ENCODE results near the gene BCL11B.

BCL11B gene

GRCh38 chr14:99318091-99318958 is 46.3 kb upstream of the BCL11B start:
- Histone ChIP-seq H3K9me3 (ENCODE audit: severe bottlenecking) (no peaks in the 10 kb centered on the region), H3K4me3 (ENCODE audit: low read depth, low read length) (no peak overlapping the region), H3K36me3 (no peaks in the 10 kb centered on the region), H3K27ac (no peak overlapping the region), H3K27me3 (ENCODE audit: insufficient read depth, low read depth, severe bottlenecking) (peaks cover 8% of the 10 kb centered on the region)
- no peak for DNase-seq
- TF ChIP-seq CTCF (IDR thresholded peaks at IDR 0.05; ENCODE audit: low read depth, low read length), result no peak

- H3K9me3 ChIP-seq (ENCODE audit: severe bottlenecking), result no peaks in the 10 kb centered on the region
- no peak for TF ChIP-seq CTCF (IDR thresholded peaks at IDR 0.05; ENCODE audit: low read depth, low read length)
- no peaks in the 10 kb centered on the region for H3K36me3 ChIP-seq
- DNase-seq, result no peak
- H3K27ac ChIP-seq, result no peak overlapping the region
- H3K4me3 ChIP-seq (ENCODE audit: low read depth, low read length), result no peak overlapping the region
- peaks cover 8% of the 10 kb centered on the region for H3K27me3 ChIP-seq (ENCODE audit: insufficient read depth, low read depth, severe bottlenecking)
Observed at GRCh38 chr14:99317231-99318090, 45.5 kb upstream of the BCL11B start.

GRCh38 chr14:99316281-99317163 is 44.5 kb upstream of the BCL11B start:
- Histone ChIP-seq H3K4me3 (ENCODE audit: low read depth, low read length) (no peak overlapping the region), H3K36me3 (no peaks in the 10 kb centered on the region), H3K27me3 (ENCODE audit: insufficient read depth, low read depth, severe bottlenecking) (peaks cover 12% of the 10 kb centered on the region), H3K27ac (no peak overlapping the region), H3K9me3 (ENCODE audit: severe bottlenecking) (no peaks in the 10 kb centered on the region)
- DNase-seq, result no peak
- no peak for TF ChIP-seq CTCF (IDR thresholded peaks at IDR 0.05; ENCODE audit: low read depth, low read length)

- no peak for TF ChIP-seq CTCF (IDR thresholded peaks at IDR 0.05; ENCODE audit: low read depth, low read length)
- Histone ChIP-seq H3K36me3 (no peaks in the 10 kb centered on the region), H3K27me3 (ENCODE audit: insufficient read depth, low read depth, severe bottlenecking) (peaks cover 12% of the 10 kb centered on the region), H3K9me3 (ENCODE audit: severe bottlenecking) (no peaks in the 10 kb centered on the region), H3K27ac (no peak overlapping the region), H3K4me3 (ENCODE audit: low read depth, low read length) (no peak overlapping the region)
- DNase-seq, result no peak
Observed at GRCh38 chr14:99315197-99315596, 43.2 kb upstream of the BCL11B start.

GRCh38 chr14:99314623-99315022 is 42.6 kb upstream of the BCL11B start:
- TF ChIP-seq CTCF (IDR thresholded peaks at IDR 0.05; ENCODE audit: low read depth, low read length), result no peak
- H3K9me3 ChIP-seq (ENCODE audit: severe bottlenecking), result peaks cover 1% of the 10 kb centered on the region
- no peak for DNase-seq

More at GRCh38 chr14:99314623-99315022, 42.6 kb upstream of the BCL11B start:
- H3K36me3 ChIP-seq, result no peaks in the 10 kb centered on the region
- H3K4me3 ChIP-seq (ENCODE audit: low read depth, low read length), result no peak overlapping the region
- H3K27me3 ChIP-seq (ENCODE audit: insufficient read depth, low read depth, severe bottlenecking), result peaks cover 15% of the 10 kb centered on the region
- H3K27ac ChIP-seq, result no peak overlapping the region

Measured in WERI-Rb-1 (cell line).